Spleen (tissue), 11 donors: Measurements from ENCODE around the gene RHBDD3. TPM values are rescaled to one million over a fixed set of nuclear protein-coding genes. Genes with fewer than 3 reads are reported as not detected.

Source experiments
- DNase-seq: peaks from one replicate; pipeline ENCODE4 v3.0.0-alpha.2; 2020
- H3K27ac ChIP-seq, 8 donors: fragments of 200-600 bp; sonication (generic) in 7 of 8; 1 replicate in 4 of 8; 2 replicates in 4 of 8; pipeline versions ENCODE4 v1.5.0 to v1.8.0; 2016 to 2021; ENCODE audit warnings: inconsistent platforms in 4 of 8, mild to moderate bottlenecking in 4 of 8, moderate library complexity in 1 of 8
- H3K27me3 ChIP-seq, 7 donors: fragments of 200-600 bp; sonication (generic) in 6 of 7; replicated peaks in 1 of 7; 1 replicate in 4 of 7; 2 replicates in 3 of 7; pipeline versions ENCODE4 v1.5.0 to v1.8.0; 2016 to 2021; ENCODE audit warnings: inconsistent platforms in 3 of 7, mild to moderate bottlenecking in 1 of 7
- H3K36me3 ChIP-seq, 6 donors: fragments of 200-600 bp; sonication (generic) in 5 of 6; 1 replicate in 4 of 6; 2 replicates in 2 of 6; pipeline versions ENCODE4 v1.5.0 to v1.8.0; 2016 to 2021; ENCODE audit warnings: inconsistent platforms in 2 of 6
- H3K4me1 ChIP-seq, 6 donors: fragments of 200-600 bp; sonication (generic) in 5 of 6; 1 replicate in 3 of 6; 2 replicates in 3 of 6; pipeline versions ENCODE4 v1.5.0 to v1.8.0; 2016 to 2021; ENCODE audit warnings: inconsistent platforms in 3 of 6
- H3K4me3 ChIP-seq, 8 donors: fragments of 200-600 bp; sonication (generic) in 7 of 8; 1 replicate in 4 of 8; 2 replicates in 4 of 8; pipeline versions ENCODE4 v1.5.0 to v1.8.0; 2016 to 2021; ENCODE audit warnings: inconsistent platforms in 4 of 8, mild to moderate bottlenecking in 4 of 8, moderate library complexity in 2 of 8
- H3K9me3 ChIP-seq, 8 donors: fragments of 200-600 bp; sonication (generic) in 7 of 8; 1 replicate in 4 of 8; 2 replicates in 4 of 8; pipeline versions ENCODE4 v1.5.0 to v1.8.0; 2016 to 2021; ENCODE audit warnings: inconsistent platforms in 4 of 8
- CTCF ChIP-seq, 11 experiments: fragments of 200-600 bp in 7 of 11; fragments of 450-650 bp in 4 of 11; sonication (generic) in 4 of 11; IDR thresholded peaks in 8 of 11; conservative IDR thresholded peaks in 3 of 11; 1 replicate in 7 of 11; 2 replicates in 4 of 11; pipeline versions ENCODE4 v1.4.0 to v1.8.0; 2016 to 2021; ENCODE audit warnings: antibody characterized with exemption in 11 of 11, inconsistent platforms in 4 of 11, mild to moderate bottlenecking in 1 of 11
- POLR2A ChIP-seq, 3 donors: fragments of 450-650 bp; IDR thresholded peaks; one replicate each; pipeline ENCODE4 v1.5.1; 2017; ENCODE audit warnings: antibody characterized with exemption in 3 of 3, mild to moderate bottlenecking in 1 of 3
- POLR2AphosphoS5 ChIP-seq, 3 donors: sonication (generic); formaldehyde crosslinking; IDR thresholded peaks; one replicate each; pipeline ENCODE4 v1.5.1; 2017; ENCODE audit warnings: antibody characterized with exemption in 3 of 3
- WGBS, 5 donors: extraction: QIAGEN DNeasy Blood & Tissue Kit in 3 of 5; methylation state at CpG; one replicate each; pipeline versions ENCODE4 v1.1.5 to v1.1.7; 2013 to 2018; 5-methylcytosine and 5-hydroxymethylcytosine counted together
- intact Hi-C: fragments of 100-400 bp; cut with DNase I; formaldehyde crosslinking; loops from one replicate; pipeline ENCODE4 v1.15.0; 2023; ENCODE audit warnings: low total_unique reads
- polyA plus RNA-seq, 3 donors: library from polyadenylated mRNA; stranded (reverse); fragments of 200-250 nt; gene quantifications; one replicate each; pipeline ENCODE4 v1.2.1, GENCODE V29; 2013
- total RNA-seq, 7 donors: library from RNA; depleted of rRNA in 3 of 7; stranded (reverse); fragments of >200 nt in 3 of 7; fragmentation: NEBNext Ultra II Directional in 4 of 7; extraction: Animal tissue kit (Norgen Biotek cat#: 25700) in 4 of 7; gene quantifications; one replicate each; pipeline versions ENCODE4 v1.1.0 to v1.2.1, GENCODE V29; 2016 to 2021
- donor health status: healthy with polysubstance abuse.
- donor health status: DM: no; HTN: no; CAD: no; lungs with moderate emphysema.
- donor health status: DM: no; HTN: no; CAD: no.
- donor health status: Bipolar disorder and iron deficiency.
- donor health status: healthy.
- donor health status: DM: no; HTN: no; CAD: no.
- donor health status: DM: yes; HTN: yes; CAD: no.

The RHBDD3 gene
- total and polyA plus RNA-seq, 10 donors: 16.3 to 45.8 (median 24.7) TPM

- TF ChIP-seq POLR2A (IDR thresholded peaks at IDR 0.05) (no peak), POLR2AphosphoS5 (IDR thresholded peaks at IDR 0.05) (peak in 2 of 3 donors; percentile 9 to 42)
- Histone ChIP-seq H3K27me3 (peaks cover 0 to 68% (median 50%) of the 10 kb centered on the region in 7 donors), H3K4me1 (peaks cover 18 to 66% (median 53%) of the 10 kb centered on the region in 6 donors), H3K4me3 (peak overlapping the region in 7 of 8 donors; percentile 22 to 67 (median 34)), H3K9me3 (no peaks in the 10 kb centered on the region), H3K27ac (no peak overlapping the region), H3K36me3 (peaks cover 0 to 10% (median 0%) of the 10 kb centered on the region in 6 donors)
- intact Hi-C loops: no loop called here
- peak; percentile 69 for DNase-seq
- WGBS, 5 donors: 4% methylated on average over 28 to 69 of the region's 69 CpGs
Observed at GRCh38 chr22:29314537-29315285, 46.9 kb upstream of the RHBDD3 start.

- DNase-seq: peak; percentile 73
- WGBS, 5 donors: 22 to 34% (median 26%) methylated on average over 39 to 51 of the region's 51 CpGs
- Histone ChIP-seq H3K27me3 (peaks cover 0 to 68% (median 50%) of the 10 kb centered on the region in 7 donors), H3K9me3 (no peaks in the 10 kb centered on the region), H3K4me3 (peak overlapping the region in 1 of 8 donors; percentile 67), H3K27ac (no peak overlapping the region), H3K4me1 (peaks cover 26 to 75% (median 61%) of the 10 kb centered on the region in 6 donors), H3K36me3 (peaks cover 0 to 10% (median 0%) of the 10 kb centered on the region in 6 donors)
- intact Hi-C loops: no loop called here
- TF ChIP-seq POLR2A (IDR thresholded peaks at IDR 0.05) (no peak), CTCF (IDR thresholded peaks at IDR 0.05 in 8 of 11, conservative IDR thresholded peaks at IDR 0.05 in 3 of 11) (no peak), POLR2AphosphoS5 (IDR thresholded peaks at IDR 0.05) (no peak)
Observed at GRCh38 chr22:29313576-29314466, 46.0 kb upstream of the RHBDD3 start.

GRCh38 chr22:29313126-29313575 lies 45.4 kb upstream of the RHBDD3 start:
- H3K27ac ChIP-seq: no peak overlapping the region
- H3K4me1 ChIP-seq: peaks cover 31 to 81% (median 68%) of the 10 kb centered on the region in 6 donors
- TF ChIP-seq POLR2AphosphoS5 (IDR thresholded peaks at IDR 0.05) (peak; percentile 30 to 77 (median 75)), CTCF (IDR thresholded peaks at IDR 0.05 in 8 of 11, conservative IDR thresholded peaks at IDR 0.05 in 3 of 11) (peak in 9 of 11 experiments; percentile 19 to 75 (median 58)), POLR2A (IDR thresholded peaks at IDR 0.05) (no peak)
- 20 to 32% (median 22%) methylated on average over 17 to 44 of the region's 44 CpGs for WGBS, 5 donors
- H3K9me3 ChIP-seq: no peaks in the 10 kb centered on the region
- peak overlapping the region in 1 of 8 donors; percentile 67 for H3K4me3 ChIP-seq
- peaks cover 0 to 10% (median 0%) of the 10 kb centered on the region in 6 donors for H3K36me3 ChIP-seq
- DNase-seq: peak; percentile 75
- intact Hi-C loops: no loop called here
- H3K27me3 ChIP-seq: peaks cover 0 to 72% (median 50%) of the 10 kb centered on the region in 7 donors

GRCh38 chr22:29312218-29313125 lies 44.7 kb upstream of the RHBDD3 start:
- Histone ChIP-seq H3K27me3 (peaks cover 0 to 79% (median 50%) of the 10 kb centered on the region in 7 donors), H3K4me3 (no peak overlapping the region), H3K36me3 (peaks cover 0 to 10% (median 0%) of the 10 kb centered on the region in 6 donors), H3K4me1 (peaks cover 32 to 88% (median 74%) of the 10 kb centered on the region in 6 donors), H3K27ac (no peak overlapping the region), H3K9me3 (no peaks in the 10 kb centered on the region)
- TF ChIP-seq POLR2A (IDR thresholded peaks at IDR 0.05) (no peak), CTCF (IDR thresholded peaks at IDR 0.05 in 8 of 11, conservative IDR thresholded peaks at IDR 0.05 in 3 of 11) (no peak), POLR2AphosphoS5 (IDR thresholded peaks at IDR 0.05) (no peak)
- intact Hi-C loops: no loop called here
- 86 to 96% (median 90%) methylated on average over 24 to 25 of the region's 25 CpGs for WGBS, 5 donors
- peak; percentile 72 for DNase-seq
